Lung (tissue), 12 donors: ENCODE measurements around the gene IFIT3. TPM values are rescaled to one million over a fixed set of nuclear protein-coding genes. Genes with fewer than 3 reads are reported as not detected.
A peak's percentile ranks its signal among the peaks of the same experiment; 100 is the strongest.

Experiments
- ATAC-seq: fragments of 200-7000 bp; cut with Tn5 transposase; one replicate; pipeline ENCODE4 v1.9.1; 2020; ENCODE audit warnings: moderate number of reproducible peaks; ENCODE audit not compliant: insufficient read depth, low FRiP score
- DNase-seq, 3 donors: peaks; one replicate each; pipeline ENCODE4 v3.0.0-alpha.2; 2013 to 2017
- H3K27ac ChIP-seq, 2 donors: one replicate each; pipeline ENCODE4 v1.5.1; 2013; ENCODE audit warnings: mild to moderate bottlenecking in 2 of 2, moderate library complexity in 2 of 2, control low read depth in 1 of 2, inconsistent platforms in 1 of 2, low read depth in 1 of 2, low read length in 1 of 2
- H3K27me3 ChIP-seq, 3 donors: one replicate each; pipeline ENCODE4 v1.5.1; 2013; ENCODE audit warnings: low read length in 2 of 3; ENCODE audit not compliant: control insufficient read depth in 3 of 3, insufficient read depth in 3 of 3
- H3K36me3 ChIP-seq, 4 donors: one replicate each; pipeline ENCODE4 v1.5.1; 2013; ENCODE audit warnings: low read length in 4 of 4, mild to moderate bottlenecking in 1 of 4, moderate library complexity in 1 of 4; ENCODE audit not compliant: control insufficient read depth in 4 of 4, insufficient read depth in 4 of 4
- H3K4me1 ChIP-seq, 5 donors: one replicate each; pipeline ENCODE4 v1.5.1; 2013; ENCODE audit warnings: low read length in 5 of 5, mild to moderate bottlenecking in 2 of 5, moderate library complexity in 1 of 5; ENCODE audit not compliant: control insufficient read depth in 5 of 5, insufficient read depth in 5 of 5
- H3K4me3 ChIP-seq: one replicate; pipeline ENCODE4 v1.5.1; 2013; ENCODE audit warnings: mild to moderate bottlenecking, control low read depth, moderate library complexity
- H3K9ac ChIP-seq, 2 donors: one replicate each; pipeline ENCODE4 v1.5.1; 2013; ENCODE audit warnings: low read length in 2 of 2, control low read depth in 1 of 2; ENCODE audit not compliant: insufficient read depth in 1 of 2
- H3K9me3 ChIP-seq, 4 donors: one replicate each; pipeline ENCODE4 v1.5.1; 2013; ENCODE audit warnings: low read length in 3 of 4, mild to moderate bottlenecking in 1 of 4, moderate library complexity in 1 of 4; ENCODE audit not compliant: control insufficient read depth in 4 of 4, insufficient read depth in 3 of 4
- CTCF ChIP-seq: IDR thresholded peaks from 2 replicates; pipeline ENCODE4 v1.5.1; 2012; ENCODE audit warnings: mild to moderate bottlenecking; ENCODE audit errors: control extremely low read depth, extremely low read depth
- WGBS, 2 donors: extraction: QIAGEN DNeasy Blood & Tissue Kit; methylation state at CpG; one replicate each; pipeline ENCODE4 v1.1.7; 2013; 5-methylcytosine and 5-hydroxymethylcytosine counted together
- polyA plus RNA-seq, 2 donors: library from polyadenylated mRNA; stranded (reverse); fragments of 200-250 nt; gene quantifications; one replicate each; pipeline ENCODE4 v1.2.1, GENCODE V29; 2013
- total RNA-seq, 2 donors: library from RNA; depleted of rRNA in 1 of 2; stranded (reverse); fragments of >200 nt in 1 of 2; gene quantifications; one replicate each; pipeline ENCODE4 v1.2.1, GENCODE V29; 2014 to 2021
- donor health status: control.
- donor health status: control.
- donor health status: Bipolar disorder and iron deficiency.
- donor health status: healthy.
- donor health status: DM: yes; HTN: yes; CAD: no.

Gene IFIT3
- total and polyA plus RNA-seq, 4 donors: 12.6 to 47.7 (median 22.3) TPM

- Histone ChIP-seq H3K9ac (peak overlapping the region; percentile 31 to 96), H3K27me3 (no peaks in the 10 kb centered on the region), H3K27ac (peak overlapping the region; percentile 69 to 91), H3K4me3 (no peak overlapping the region), H3K9me3 (no peaks in the 10 kb centered on the region), H3K4me1 (peaks cover 8 to 62% (median 32%) of the 10 kb centered on the region in 5 donors), H3K36me3 (peaks cover 0 to 2% (median 0%) of the 10 kb centered on the region in 4 donors)
- peak in 2 of 3 donors; percentile 55 to 63 for DNase-seq
- ATAC-seq: no peak
- 54 to 69% methylated on average over 1 of the region's 1 CpG for WGBS, 2 donors
- TF ChIP-seq CTCF: no peak
Observed at GRCh38 chr10:89351412-89351779, 23.6 kb downstream of the IFIT3 start.

GRCh38 chr10:89351780-89352597 lies 24.2 kb downstream of the IFIT3 start:
- peaks cover 0 to 2% (median 0%) of the 10 kb centered on the region in 4 donors for H3K36me3 ChIP-seq
- TF ChIP-seq CTCF: no peak
- H3K4me1 ChIP-seq: peaks cover 8 to 60% (median 28%) of the 10 kb centered on the region in 5 donors
- 51 to 75% methylated on average over 12 of the region's 12 CpGs for WGBS, 2 donors
- peak overlapping the region; percentile 69 to 91 for H3K27ac ChIP-seq
- no peak overlapping the region for H3K4me3 ChIP-seq
- DNase-seq: peak; percentile 68 to 84 (median 83)
- ATAC-seq: peak; percentile 66
- no peaks in the 10 kb centered on the region for H3K9me3 ChIP-seq
- H3K9ac ChIP-seq: peak overlapping the region; percentile 31 to 96
- H3K27me3 ChIP-seq: no peaks in the 10 kb centered on the region

- H3K9ac ChIP-seq: no peak overlapping the region
- DNase-seq: no peak
- H3K4me3 ChIP-seq: no peak overlapping the region
- no peak for TF ChIP-seq CTCF
- peak overlapping the region in 1 of 2 donors; percentile 55 for H3K27ac ChIP-seq
- no peak for ATAC-seq
- no peaks in the 10 kb centered on the region for H3K27me3 ChIP-seq
- no peaks in the 10 kb centered on the region for H3K9me3 ChIP-seq
- peaks cover 5 to 62% (median 26%) of the 10 kb centered on the region in 5 donors for H3K4me1 ChIP-seq
- 80 to 85% methylated on average over 4 of the region's 4 CpGs for WGBS, 2 donors
- H3K36me3 ChIP-seq: peaks cover 0 to 2% (median 0%) of the 10 kb centered on the region in 4 donors
Observed at GRCh38 chr10:89352802-89353201, 25.0 kb downstream of the IFIT3 start.
